HUDEP-2 (cell line): ENCODE results near the gene ALOX12B.
"Not testable (repeated sequence)": the region's sequence is repeated elsewhere in the genome, so short reads cannot be mapped to it uniquely, and the experiment has no call there.

Source experiments
- DNase-seq, 76 experiments: peaks; one replicate each; lab custom pipeline; 2025; ENCODE audit not compliant: unreplicated experiment in 76 of 76; lab: John Stamatoyannopoulos, UW

Gene ALOX12B

GRCh38 chr17:8091033-8091687 is 3.6 kb upstream of the ALOX12B start:
- DNase-seq, result no peak

DNA sequence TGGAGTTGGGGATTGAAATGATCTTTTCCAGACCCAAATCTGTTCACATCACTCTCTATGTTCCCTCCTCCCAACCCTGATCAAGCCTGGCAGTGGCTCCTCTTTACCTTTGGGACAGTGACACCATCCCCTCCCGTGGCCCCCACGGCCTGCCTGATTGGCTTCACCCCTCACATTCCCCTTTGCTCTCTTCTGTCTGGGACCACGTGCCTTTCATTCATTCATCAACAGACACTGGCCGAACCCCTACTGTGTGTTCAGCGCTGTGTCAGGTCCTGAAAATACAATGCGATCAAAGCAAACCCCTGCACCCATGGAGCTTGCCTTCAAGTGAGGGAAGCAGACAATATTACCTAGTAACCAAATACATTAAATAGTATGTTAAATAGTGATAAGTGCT is 2.2 kb upstream of the ALOX12B start:
- no peak for DNase-seq

DNA sequence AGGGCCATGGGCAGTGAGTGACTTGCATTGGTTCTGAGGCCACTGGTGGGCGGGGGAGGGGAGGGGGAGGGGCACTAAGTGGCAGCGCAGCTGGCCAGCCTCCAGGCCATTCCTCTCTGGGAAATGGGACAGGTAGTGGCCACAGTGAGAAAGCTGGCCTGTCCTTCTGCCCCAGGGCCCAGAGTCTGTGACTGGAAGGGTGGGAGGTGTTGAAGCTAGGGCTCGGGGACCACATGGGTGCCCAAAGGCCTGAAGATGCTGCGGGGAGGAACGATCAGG is 375 bp upstream of the ALOX12B start:
- DNase-seq, result no peak

DNA sequence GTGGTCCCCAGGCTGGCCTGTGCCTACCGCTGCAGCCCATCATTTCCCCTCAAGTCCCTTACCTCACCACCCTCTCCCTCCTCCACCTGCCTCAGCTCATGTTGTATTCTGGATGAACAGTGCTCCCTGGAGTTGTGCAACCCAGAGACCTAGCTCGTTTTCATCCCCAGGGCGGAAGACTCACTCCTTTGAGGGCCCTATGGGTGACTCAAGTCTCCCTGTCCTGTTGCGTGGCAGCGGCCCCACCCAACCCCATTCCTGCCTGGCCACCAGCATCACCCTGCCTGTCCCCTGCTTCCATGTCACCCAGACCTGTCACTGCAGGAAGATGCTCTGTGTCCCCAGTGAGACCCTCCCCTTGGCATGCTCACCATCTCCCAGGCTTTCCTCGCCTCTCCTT is 3.3 kb downstream of the ALOX12B start:
- no peak for DNase-seq

GRCh38 chr17:8082292-8082691 is 5.2 kb downstream of the ALOX12B start:
- no peak for DNase-seq

DNA sequence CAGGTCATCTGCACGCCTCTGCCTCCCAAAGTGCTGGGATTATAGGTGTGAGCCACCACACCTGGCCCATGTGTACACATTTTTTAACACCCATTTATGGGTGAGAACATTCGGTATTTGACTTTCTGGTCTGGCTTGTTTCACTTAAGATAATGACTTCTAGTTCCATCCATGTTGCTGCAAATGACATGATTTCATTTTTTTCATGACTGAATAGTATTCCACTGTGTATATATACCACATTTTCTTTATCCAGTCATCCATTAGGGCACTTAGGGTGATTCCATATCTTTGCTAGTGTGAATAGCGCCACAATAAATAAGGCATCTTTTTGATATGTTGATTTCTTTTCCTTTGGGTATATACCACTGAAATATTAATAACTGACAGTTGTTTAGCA is 5.6 kb downstream of the ALOX12B start:
- DNase-seq, result no peak

DNA sequence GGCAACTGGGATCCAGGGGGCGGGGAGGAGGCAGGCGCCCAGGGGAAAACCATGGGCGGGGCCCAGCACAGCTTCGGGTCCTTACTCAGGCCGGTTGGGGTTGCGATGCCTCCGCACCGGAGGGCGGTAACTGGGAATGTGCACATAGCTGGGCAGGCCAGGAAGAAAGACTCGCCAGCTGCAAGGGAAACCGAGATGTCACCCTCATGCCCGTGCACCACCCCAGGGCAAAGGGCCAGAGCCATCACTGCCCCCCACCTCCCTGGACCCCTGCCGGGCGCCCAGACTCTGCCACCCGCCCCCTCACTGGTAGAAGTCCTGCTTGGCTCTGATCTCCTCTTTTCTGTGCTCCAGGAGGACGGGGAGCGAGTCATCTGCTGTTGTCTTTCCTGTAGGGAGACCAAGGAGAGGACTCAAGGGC is 6.7 kb downstream of the ALOX12B start:
- no peak for DNase-seq

GRCh38 chr17:8080208-8080798 is 7.2 kb downstream of the ALOX12B start:
- no peak for DNase-seq

DNA sequence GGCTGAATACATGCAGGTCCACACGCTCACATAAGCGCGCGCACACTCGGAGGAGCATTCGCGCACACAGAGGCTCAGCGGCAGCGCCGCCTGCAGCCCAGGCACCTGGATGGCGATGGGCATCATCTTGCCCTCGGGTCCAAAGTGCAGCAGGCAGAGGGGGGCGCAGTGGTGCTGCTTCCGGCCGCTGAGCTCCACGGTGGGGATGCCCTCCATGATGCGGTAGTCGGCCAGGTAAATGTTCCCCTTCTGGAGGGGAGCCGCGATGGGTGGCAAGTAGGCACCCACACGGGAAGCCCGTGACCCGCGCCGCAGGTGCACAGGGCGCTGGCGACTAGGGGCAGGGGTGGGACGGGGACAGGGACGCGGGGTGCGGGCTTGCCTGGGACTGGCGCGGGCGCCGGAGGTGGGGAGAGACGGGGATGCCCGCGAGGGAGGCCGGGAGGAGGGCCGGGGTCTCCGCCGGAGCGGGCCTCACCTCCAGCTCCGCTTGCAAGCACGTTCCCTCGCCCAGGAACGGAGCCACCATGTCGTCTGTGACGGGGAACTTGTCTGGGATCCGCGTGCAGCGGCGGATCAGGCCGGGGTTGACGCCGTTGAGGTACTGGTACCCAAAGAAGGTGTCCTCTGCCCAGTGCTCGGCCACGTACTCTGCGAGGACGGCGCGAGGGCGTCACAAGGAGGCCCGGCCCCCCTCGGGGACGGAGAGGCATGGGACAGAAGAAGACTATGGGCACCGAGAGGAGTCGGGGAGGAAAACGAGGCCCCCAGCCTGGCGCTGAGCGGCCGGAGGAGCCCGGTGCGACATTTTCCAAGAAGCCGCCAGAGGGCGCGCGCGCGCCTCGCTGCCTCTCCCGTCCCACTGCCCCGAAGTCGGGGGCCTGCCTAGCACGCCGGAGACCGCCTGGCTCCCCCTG is 8.0 kb downstream of the ALOX12B start:
- peak in 64 of 76 experiments; percentile 32 to 93 (median 64) for DNase-seq

DNA sequence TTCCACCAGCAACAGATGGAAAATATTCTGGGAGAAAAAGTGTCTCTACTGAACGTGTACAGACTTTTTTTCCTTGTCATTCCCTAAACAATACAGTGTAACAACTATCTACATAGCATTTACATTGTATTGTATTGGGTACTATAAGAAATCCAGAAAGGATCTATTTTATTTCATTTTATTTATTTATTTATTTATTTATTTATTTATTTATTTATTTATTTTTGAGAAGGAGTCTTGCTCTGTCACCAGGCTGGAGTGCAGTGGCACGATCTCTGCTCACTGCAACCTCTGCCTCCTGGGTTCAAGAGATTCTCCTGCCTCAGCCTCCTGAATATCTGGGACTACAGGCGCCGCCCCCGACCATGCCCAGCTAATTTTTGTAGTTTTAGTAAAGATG is 9.6 kb downstream of the ALOX12B start:
- DNase-seq, result not testable (repeated sequence)

DNA sequence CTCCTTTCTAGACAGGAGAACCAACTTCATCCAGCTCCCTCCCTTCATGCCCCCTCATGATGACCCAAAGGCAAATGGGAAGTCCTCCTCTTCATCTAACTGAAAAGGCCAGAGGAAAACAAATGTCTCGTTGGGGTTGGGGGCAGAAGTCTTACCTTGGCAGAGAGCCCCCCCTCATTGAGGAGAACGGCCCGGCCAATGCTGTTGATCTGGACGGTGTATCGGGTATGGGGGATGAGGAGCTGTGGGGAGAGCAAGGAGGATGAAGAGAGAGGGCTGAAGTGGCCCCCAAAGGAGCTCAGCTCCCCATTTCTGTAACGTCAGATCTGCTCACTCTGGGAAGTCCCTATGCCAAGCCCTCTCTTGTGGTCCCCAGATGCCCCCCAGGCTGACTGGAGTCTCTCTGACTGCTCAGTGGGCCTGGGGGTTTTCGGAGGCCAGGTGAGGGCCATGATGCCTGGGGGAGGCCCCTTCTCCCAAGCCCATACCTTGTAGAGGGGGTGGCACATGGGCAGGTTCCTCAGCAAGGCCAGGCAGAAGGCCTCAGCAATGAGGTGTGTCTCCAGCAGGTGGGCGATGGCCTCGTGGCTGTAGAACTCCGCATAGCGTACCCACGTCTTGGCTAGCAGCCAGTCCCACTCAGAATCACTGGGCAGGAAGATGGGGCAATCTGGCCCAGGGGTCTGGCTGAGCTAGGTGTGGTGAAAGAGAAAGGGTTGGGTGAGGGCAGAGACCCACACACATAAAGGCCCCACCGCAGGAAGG is 10.8 kb downstream of the ALOX12B start:
- DNase-seq, result no peak

- DNase-seq, result no peak
Measured at GRCh38 chr17:8075574-8076342, 11.8 kb downstream of the ALOX12B start.

DNA sequence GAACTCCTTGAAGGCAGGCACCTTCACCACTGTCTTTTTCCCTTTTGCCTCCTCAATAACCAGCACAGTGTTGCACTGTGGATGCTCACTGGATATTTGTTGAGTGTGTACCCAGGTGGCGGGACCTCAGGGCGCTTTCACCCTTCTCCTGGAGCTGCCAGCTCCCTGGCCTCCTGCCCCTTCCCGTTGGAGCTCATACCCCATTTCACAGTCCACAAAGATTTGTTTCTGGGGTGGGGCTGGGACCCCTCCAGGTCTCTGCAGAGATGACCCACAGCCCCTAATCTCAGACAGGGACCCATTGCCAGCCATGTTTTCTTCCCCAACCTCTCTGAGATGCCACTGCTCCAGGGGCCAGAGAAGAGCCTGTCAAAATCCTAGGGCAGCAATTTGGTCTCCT is 12.4 kb downstream of the ALOX12B start:
- no peak for DNase-seq

DNA sequence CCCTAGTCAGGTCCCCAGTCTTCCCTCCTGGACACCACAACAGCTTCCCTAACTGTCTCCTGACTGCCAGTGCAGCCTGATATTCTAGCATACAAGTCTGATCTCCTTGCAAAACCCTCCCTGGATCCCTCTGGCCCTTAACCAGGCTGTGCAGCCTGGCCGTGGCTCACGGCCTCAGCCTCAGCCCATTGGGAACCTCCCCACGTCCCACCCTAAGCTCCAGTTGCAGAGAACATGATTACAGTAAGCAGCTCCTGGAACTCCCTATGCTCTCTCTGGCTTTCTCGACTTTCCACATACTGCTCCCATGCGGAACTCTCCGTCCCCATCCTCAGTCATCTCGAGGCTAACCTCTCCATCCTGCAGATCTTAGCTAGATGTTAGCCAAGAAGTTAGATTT is 13.0 kb downstream of the ALOX12B start:
- DNase-seq, result no peak

DNA sequence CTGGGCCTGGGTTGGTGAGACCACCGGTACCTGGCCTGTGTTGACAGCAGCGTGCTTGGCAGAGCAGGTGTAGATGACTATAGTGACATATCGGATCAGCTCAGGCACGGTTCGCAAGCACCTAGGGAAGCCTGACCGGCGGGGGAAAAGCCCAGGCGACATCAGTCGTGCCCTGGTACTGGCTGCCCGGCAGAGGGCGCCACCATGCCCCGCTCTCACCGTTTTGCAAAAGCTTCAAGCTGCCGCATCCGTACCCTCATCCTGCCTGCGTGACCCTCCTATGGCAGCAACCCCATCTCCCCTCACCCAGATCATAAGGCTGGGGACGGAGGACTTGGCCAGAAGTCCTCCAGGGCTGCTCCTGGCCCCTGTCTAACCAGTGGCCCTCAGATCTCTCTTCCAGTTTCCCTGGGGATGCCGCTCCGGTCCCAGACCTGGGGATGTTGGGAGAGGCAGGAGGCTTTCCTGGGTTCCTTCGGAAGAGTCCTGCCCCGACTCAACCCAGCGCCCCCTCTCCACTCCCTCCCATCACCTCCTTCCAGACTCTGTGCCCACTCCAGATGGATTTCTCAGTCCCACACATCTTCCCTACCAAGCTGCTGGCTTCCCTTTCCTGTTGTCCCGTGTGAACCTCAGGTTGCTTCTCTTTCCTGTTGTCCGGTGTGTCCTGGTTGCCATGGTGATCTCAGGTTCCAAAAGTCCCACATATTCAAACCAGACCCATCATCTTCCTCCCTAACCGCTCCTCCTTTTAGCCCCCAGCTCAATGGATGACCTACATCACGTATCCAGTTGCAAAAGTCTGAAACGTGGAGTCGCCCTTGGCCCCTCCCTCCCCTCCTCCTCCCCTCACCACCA is 13.7 kb downstream of the ALOX12B start:
- DNase-seq, result peak in 56 of 76 experiments; percentile 5 to 76 (median 54)

DNA sequence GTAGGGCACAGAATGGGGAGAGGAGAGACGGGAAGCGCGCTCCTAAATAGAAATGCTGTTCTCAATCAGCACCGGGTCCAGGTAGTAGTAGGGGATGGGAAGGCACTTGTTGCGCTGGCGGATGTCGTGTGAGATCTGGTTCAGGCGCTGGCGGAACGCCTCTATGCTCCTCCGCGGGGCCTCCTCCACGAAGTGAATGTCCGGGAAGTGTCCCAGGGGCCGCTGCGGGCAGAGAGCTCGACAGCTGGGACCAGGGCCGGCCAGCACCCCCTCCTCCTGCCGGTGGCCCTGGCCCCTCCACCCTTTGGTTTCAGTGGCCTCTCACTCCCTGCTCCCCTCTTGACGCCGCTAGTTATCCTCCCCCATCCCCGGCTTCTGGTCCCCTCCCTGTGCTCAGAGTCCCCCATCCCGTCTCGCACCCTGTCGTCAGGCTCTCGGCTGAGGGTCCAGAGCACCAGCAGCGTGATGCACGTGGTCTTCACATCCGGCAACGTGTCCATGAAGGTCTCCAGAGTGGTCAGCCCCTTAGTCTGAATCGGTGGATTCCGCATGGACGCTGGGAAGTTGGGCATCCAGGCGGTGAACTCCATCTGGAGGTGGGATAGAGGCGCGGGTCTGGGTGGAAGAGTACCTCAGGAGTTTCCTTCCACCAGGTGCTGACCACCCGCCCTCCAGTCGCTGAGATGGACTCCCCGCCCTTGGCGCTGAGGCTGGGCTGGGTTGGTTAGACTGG is 14.6 kb downstream of the ALOX12B start:
- no peak for DNase-seq

- DNase-seq, result no peak
Measured at GRCh38 chr17:8072341-8072728, 15.2 kb downstream of the ALOX12B start.

GRCh38 chr17:8071496-8071895 is 16.0 kb downstream of the ALOX12B start:
- DNase-seq, result no peak

DNA sequence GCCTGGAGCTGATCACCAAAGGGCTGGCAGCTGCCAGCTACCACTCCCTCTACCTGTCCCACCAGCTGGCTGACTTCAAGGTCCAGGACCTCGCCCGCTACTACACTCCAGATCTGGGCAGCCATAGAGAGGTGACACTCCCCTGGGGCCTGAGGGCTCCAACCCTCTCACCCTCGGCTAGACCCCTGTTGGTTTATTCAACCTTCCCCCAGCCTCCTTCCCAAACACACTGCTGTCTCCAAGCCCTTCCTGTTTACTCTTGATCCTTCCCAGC is 18.0 kb downstream of the ALOX12B start:
- no peak for DNase-seq
